ENCODE data around the gene MAGI2. TPM values are rescaled to one million over a fixed set of nuclear protein-coding genes. Genes with fewer than 3 reads are reported as not detected.

MAGI2 gene
- total RNA-seq, 1 experiment from 2014 or later, result 0.25 TPM

- Mint-ChIP-seq H3K9me3 (ENCODE audit: unreplicated experiment) (no peaks in the 10 kb centered on the region), H3K4me3 (ENCODE audit: unreplicated experiment) (no peak overlapping the region), H3K4me1 (ENCODE audit: low read depth, unreplicated experiment) (no peaks in the 10 kb centered on the region), H3K36me3 (ENCODE audit: insufficient read depth, unreplicated experiment) (no peaks in the 10 kb centered on the region), H3K27ac (ENCODE audit: unreplicated experiment) (no peak overlapping the region), H3K27me3 (ENCODE audit: insufficient read depth, unreplicated experiment) (peaks cover 2% of the 10 kb centered on the region)
- intact Hi-C loops (cut with micrococcal nuclease; ENCODE audit: unreplicated experiment), result no loop called here
- Histone ChIP-seq H3K9me3 (no peaks in the 10 kb centered on the region), H3K36me3 (ENCODE audit: control insufficient read depth, insufficient read depth, low read length) (no peaks in the 10 kb centered on the region), H3K4me1 (no peaks in the 10 kb centered on the region), H3K4me3 (ENCODE audit: low read depth, low read length) (no peak overlapping the region), H3K27me3 (replicated peaks; ENCODE audit: control insufficient read depth, insufficient read depth, low read length) (no peaks in the 10 kb centered on the region)
- no TSS peak for BruUV-seq (replicated peaks)
- POLR2A ChIA-PET, result no interaction called here
- CTCF ChIA-PET, result no interaction called here
- DNase-seq, result no peak
- no peak for TF ChIP-seq CTCF (IDR thresholded peaks at IDR 0.05; ENCODE audit: insufficient read depth in 1 of 2, low read depth in 1 of 2, low read length in 1 of 2, severe bottlenecking in 1 of 2, unreplicated experiment in 1 of 2)
Observed at GRCh38 chr7:78747592-78747991, 705.9 kb downstream of the MAGI2 start.

GRCh38 chr7:78746301-78746700, 707.2 kb downstream of the MAGI2 start:
- intact Hi-C loops (cut with micrococcal nuclease; ENCODE audit: unreplicated experiment), result no loop called here
- H3K4me3 Mint-ChIP-seq (ENCODE audit: unreplicated experiment), result no peak overlapping the region
- peaks cover 2% of the 10 kb centered on the region for H3K27me3 Mint-ChIP-seq (ENCODE audit: insufficient read depth, unreplicated experiment)
- BruUV-seq (replicated peaks), result no TSS peak
- TF ChIP-seq CTCF (IDR thresholded peaks at IDR 0.05; ENCODE audit: insufficient read depth in 1 of 2, low read depth in 1 of 2, low read length in 1 of 2, severe bottlenecking in 1 of 2, unreplicated experiment in 1 of 2), result no peak
- no peaks in the 10 kb centered on the region for H3K27me3 ChIP-seq (replicated peaks; ENCODE audit: control insufficient read depth, insufficient read depth, low read length)
- H3K9me3 Mint-ChIP-seq (ENCODE audit: unreplicated experiment), result no peaks in the 10 kb centered on the region
- no peak for DNase-seq
- no peaks in the 10 kb centered on the region for H3K36me3 ChIP-seq (ENCODE audit: control insufficient read depth, insufficient read depth, low read length)
- CTCF ChIA-PET, result no interaction called here
- no peak overlapping the region for H3K27ac Mint-ChIP-seq (ENCODE audit: unreplicated experiment)
- no peaks in the 10 kb centered on the region for H3K9me3 ChIP-seq
- no peaks in the 10 kb centered on the region for H3K36me3 Mint-ChIP-seq (ENCODE audit: insufficient read depth, unreplicated experiment)
- no peaks in the 10 kb centered on the region for H3K4me1 ChIP-seq
- H3K4me3 ChIP-seq (ENCODE audit: low read depth, low read length), result no peak overlapping the region
- no peaks in the 10 kb centered on the region for H3K4me1 Mint-ChIP-seq (ENCODE audit: low read depth, unreplicated experiment)
- POLR2A ChIA-PET, result no interaction called here

- no peak for TF ChIP-seq CTCF (IDR thresholded peaks at IDR 0.05; ENCODE audit: insufficient read depth in 1 of 2, low read depth in 1 of 2, low read length in 1 of 2, severe bottlenecking in 1 of 2, unreplicated experiment in 1 of 2)
- H3K4me3 Mint-ChIP-seq (ENCODE audit: unreplicated experiment), result no peak overlapping the region
- H3K27me3 Mint-ChIP-seq (ENCODE audit: insufficient read depth, unreplicated experiment), result no peaks in the 10 kb centered on the region
- DNase-seq, result no peak
- no peak overlapping the region for H3K27ac Mint-ChIP-seq (ENCODE audit: unreplicated experiment)
- Histone ChIP-seq H3K36me3 (ENCODE audit: control insufficient read depth, insufficient read depth, low read length) (no peaks in the 10 kb centered on the region), H3K4me1 (no peaks in the 10 kb centered on the region), H3K27me3 (replicated peaks; ENCODE audit: control insufficient read depth, insufficient read depth, low read length) (no peaks in the 10 kb centered on the region), H3K4me3 (ENCODE audit: low read depth, low read length) (no peak overlapping the region), H3K9me3 (no peaks in the 10 kb centered on the region)
- CTCF ChIA-PET, result no interaction called here
- POLR2A ChIA-PET, result no interaction called here
- intact Hi-C loops (cut with micrococcal nuclease; ENCODE audit: unreplicated experiment), result no loop called here
- H3K4me1 Mint-ChIP-seq (ENCODE audit: low read depth, unreplicated experiment), result no peaks in the 10 kb centered on the region
- H3K36me3 Mint-ChIP-seq (ENCODE audit: insufficient read depth, unreplicated experiment), result no peaks in the 10 kb centered on the region
- no TSS peak for BruUV-seq (replicated peaks)
- H3K9me3 Mint-ChIP-seq (ENCODE audit: unreplicated experiment), result no peaks in the 10 kb centered on the region
Observed at GRCh38 chr7:78742694-78743093, 710.8 kb downstream of the MAGI2 start.
